Hepatic stellate cell (primary cell): Measurements from ENCODE around the gene MAIP1.
A peak's percentile ranks its signal among the peaks of the same experiment; 100 is the strongest.

ENCODE experiments used
- DNase-seq: peaks from one replicate; pipeline ENCODE4 v3.0.0; 2011; ENCODE audit warnings: low spot score

The MAIP1 gene

DNA sequence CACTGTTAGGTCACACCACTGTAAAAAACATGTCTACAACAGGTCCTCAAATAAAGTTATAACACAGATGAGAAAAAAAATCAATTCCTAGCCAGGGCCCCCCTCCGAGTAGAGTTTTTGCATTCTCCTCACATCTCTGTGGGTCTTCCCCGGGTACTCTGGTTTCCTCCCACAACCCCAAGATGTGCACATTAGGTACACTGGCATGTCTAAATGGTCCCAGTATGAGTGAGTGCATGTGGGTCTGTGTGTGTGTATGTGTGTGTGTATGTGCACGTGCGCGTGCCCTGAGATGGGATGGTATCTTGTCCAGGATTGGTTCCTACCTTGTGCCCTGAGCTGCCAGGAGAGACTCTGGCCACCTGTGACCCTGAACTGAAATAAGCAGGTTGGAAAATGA, 5.0 kb upstream of the MAIP1 start:
- DNase-seq, result no peak

DNA sequence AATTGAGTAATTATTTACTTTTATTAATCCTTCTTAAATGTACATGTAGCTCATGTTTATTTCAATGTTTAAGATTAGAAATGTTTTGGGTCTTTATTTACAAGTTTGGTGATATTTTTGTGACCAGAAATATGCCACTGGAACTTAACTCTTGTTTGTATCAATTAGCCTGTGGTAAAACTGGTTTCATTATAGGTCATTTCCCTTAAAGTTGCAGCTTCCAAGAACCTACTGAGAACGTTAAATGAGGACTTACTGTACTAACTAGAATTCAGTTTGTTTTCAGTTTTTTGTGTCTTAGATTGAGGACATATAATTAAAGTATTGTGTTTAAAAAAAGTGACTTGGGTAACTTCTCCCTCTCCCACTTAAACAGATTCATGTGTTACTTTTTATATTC, 4.4 kb upstream of the MAIP1 start:
- DNase-seq, result no peak

DNA sequence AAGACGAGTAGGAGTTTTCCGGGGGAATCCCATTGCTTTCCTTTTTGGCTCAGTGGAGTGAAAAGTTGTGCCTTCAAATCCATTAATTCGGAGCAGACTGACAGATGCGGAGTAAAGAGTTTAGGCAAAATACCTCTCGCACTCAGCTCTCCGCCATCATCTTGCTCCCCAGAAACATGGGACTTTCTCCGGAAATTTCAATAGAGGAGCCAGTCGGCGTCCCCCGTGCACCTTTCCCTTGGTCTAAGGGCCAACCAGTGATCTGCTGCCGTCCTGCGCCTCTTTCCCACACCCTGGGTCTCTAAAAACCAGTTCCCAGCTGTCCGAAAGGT, 409 bp upstream of the MAIP1 start:
- DNase-seq, result peak; percentile 58

DNA sequence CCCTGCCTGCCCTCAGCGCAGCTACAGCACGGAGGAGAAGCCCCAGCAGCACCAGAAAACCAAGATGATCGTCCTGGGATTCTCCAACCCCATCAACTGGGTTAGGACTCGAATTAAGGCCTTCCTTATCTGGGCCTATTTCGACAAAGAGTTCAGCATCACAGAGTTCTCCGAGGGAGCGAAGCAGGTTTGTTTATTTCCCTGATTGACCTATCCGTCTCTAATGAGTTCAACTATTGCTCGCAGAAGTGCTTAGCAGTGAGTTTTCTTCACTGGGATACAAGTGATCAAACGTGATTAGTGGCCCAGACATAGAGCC, 639 bp downstream of the MAIP1 start:
- DNase-seq, result no peak

DNA sequence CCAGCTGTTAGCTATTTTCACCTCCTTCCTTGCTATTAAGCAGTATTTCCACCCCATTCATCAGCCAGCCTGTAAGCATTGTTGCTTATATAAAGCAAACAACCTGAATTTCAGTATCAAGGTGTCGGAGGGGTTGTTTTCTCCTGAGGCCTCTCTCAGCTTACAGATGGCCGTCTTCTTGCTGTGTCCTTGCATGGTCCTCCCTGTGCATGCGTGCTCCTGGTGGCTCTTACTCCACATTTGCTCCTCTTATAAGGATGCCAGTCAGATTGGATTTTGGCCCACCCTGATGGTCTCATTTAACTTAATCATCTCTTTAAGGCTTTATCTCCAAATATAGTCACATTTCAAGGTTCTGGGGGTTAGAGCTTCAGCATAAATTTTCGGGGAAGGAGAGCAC, 2.6 kb downstream of the MAIP1 start:
- no peak for DNase-seq

DNA sequence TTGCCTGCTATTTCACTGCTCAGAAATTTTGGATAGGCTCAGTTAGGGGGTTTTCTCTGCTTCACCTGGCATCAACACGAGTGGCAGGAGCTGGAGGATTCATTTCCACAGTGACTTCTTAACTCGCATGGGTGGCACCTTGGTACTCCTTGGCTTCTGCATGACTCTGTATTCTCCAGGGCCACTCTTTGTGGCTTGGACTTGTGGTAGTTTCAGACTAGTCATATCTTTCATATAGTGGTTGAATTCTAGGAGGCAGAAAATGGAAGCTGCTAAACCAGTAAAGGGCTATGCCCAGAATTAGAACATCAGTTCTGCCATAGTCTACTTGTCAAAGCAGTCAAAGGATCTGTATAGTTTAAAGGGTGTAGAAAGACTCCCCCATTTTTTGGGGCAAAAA, 6.8 kb downstream of the MAIP1 start:
- DNase-seq, result no peak

DNA sequence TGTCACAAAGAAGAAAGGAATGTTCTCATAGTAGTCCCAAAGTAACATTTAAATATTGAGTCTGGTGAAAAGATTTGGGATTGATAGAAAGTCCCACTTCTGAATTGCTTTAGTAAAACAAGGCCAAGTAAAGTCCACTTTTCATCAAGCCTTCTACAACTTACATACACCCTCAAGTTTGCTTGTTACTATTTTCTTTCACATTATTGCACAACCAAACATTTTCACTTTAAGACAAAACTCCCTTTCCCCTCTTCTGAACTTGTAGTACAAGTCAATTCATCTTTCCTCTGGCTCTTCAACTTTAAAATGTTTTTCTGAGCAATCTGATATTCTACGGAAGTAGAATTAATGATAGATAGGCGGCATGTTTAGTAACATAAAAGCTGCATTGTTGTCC, 11.0 kb downstream of the MAIP1 start:
- no peak for DNase-seq

DNA sequence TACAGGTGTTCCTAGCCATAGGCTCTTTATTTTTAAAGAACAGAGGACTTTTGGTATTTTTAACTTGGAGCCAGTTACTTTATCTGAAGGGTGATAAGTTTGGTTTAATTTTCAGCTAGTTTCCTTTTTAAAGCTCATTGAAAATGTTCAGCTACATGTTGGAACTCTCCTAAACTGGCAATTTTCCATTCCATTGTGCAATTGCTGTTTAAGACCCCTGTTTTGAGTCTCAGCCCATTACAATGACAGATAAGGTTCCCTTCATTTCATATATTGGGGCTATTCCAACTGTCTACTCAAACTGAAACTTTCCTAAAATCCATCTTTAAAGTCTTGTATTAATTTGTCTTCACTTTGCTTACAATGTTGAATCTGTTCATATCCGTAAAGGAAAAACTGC, 11.6 kb downstream of the MAIP1 start:
- no peak for DNase-seq

DNA sequence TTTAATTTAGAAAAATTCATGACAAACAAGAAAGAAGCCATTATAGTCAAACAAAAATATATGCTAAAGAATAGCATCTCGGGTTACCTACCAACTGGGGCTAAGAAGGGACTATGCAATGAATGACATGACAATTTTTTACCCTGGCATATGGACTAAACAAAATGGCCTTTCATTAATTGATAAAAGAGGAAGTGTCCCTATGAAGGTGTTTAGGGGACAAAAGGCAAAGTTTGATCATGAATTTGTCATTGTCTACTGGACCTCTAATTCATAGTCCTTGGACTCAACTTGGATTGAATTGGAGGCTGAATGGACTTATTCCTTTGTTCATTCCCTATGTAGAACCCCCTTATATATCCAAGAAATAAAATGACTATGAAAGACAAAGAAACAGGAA, 12.7 kb downstream of the MAIP1 start:
- DNase-seq, result no peak

DNA sequence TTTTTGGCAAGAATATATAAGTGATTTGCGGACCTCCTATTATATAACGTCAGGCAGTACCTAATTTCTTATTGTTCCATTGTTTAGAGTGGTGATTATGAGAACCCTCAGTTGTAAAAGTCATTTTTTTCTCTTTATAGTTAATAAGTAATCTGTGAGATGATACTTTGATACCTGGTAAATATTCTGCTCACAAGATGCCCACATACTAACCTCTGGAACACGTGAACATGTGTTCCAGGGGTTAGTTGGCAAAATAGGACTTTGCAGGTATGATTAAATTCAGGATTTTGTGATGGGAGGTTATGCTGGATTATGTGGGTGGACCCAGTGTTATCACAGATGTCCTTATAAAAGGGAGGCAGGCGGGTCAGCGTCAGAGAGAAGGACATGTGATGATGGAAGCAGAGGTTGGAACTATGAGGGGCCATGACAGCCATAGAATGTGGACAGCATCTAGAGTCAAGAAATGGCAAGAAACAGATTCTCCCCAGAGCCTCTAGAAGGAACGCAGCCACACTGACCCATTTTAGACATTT, 16.8 kb downstream of the MAIP1 start:
- no peak for DNase-seq

DNA sequence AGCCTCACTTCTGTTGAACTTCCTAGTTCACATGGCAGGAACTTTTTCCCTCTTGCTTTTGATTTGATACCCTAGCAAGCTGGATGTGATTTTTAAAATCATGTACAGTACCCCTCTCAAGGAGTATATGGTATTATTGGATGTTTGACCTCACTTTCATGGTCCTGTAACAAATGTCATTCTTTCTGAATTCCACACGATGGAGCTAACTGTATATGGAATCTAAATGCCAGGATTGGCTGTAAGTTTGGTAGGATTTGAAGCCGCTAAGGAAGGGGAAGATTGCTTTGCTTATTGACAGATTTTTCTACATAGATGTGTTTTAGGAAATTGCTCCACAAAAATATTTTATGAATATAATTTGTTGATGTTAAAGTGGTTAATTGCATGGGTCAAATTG, 18.3 kb downstream of the MAIP1 start:
- DNase-seq, result peak; percentile 12

DNA sequence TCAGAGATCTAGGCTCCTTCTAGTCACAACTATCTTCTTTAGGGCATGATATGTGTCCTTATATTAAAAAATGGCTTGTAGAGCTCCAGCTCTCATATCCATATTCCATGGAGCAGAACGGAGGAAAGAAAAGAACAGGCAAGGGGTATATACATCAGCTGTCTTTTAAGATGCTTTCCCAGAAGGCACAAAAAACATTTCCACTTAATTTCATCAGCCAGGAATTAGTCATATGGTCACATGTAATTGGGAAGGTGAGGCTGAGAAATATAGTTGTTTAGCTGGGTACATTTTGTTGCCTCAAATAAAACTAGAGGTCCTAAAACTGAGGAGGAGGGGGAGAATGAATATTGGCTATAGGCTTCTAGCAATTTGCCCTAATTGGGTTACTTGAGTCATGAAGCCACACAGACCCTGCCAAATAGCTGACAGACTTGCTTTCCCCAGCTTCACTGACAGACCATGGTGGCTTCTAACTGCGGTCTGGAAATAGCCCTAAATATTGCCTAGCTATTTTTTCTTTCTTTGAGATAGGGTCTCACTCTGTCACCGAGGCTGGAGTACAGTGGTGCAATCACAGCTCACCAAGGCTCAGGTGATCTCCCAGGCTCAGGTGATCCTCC, 20.0 kb downstream of the MAIP1 start:
- DNase-seq, result no peak

DNA sequence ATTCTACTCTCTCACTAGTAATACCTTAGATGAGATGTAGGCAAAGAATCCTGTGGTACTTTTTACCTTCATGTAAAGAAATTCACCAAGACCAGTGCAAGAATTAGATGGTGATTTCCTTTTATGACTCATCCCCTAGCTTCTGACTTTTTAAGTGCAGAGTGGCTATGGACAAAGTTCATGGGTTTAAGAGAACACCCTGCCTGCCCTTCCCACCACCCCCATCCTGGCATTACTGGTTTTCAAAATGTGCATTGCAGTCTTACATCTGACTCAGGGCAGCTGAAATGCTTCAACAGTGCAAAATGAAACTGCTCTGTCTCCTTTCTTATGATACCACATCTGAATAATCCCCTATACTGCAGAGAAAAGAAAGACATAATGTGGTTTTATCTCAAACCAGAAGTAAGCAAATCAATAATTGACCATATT, 22.6 kb downstream of the MAIP1 start:
- no peak for DNase-seq

DNA sequence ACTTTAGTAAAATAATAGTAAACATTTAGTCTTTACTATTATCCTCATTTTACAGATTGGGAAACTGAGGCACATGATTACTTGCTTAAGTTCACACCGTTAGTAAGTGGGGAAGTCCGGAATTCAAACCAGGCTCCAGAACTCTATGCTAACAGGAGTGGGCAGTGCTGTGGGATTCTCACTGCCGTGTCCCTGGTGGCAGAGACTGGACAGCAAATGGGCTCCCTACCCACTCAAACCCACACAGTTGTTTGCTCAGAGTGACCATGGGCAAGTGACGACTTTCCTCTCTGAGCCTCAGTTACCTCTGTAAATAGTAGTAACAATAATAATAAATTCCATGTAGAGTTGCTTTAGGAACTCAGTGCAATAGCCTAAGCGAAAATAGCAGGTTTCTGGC, 24.0 kb downstream of the MAIP1 start:
- no peak for DNase-seq

DNA sequence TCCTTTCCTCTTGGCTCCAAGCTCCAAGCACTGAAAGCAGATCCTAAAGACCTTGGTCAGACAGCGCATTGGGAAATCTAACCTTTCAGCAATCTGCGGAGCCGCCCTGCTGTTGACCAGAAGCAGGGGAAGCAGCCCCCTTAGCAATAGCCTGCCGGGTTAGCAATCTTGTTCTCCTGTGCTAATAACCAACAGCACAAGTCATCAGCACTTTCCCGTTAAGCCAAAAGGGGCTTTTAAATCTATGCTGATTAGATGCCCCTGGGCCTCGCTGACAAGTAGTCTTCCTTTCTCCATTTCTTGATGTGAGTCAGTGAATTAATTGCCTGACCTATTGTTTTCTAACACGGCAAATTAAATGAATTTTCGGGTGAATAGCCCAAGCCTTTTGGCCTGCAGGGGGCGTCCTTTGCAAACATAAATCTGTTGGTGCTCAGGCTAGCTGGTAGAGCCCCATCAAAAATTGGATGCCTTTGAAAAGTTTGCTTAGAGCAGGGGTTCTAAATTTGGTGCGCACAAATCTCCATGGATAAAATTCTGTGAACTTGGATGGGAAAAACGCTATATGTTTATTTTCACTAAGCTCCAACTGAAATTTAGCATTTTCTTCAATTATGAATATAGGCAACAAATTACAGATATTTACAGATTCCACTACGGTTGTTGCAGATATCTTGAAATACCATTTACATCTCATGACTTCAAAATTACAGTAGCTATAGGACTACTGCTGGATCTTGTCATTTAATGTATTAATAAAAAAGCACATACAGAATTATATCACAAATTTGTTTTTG, 24.6 kb downstream of the MAIP1 start:
- DNase-seq, result peak; percentile 27

DNA sequence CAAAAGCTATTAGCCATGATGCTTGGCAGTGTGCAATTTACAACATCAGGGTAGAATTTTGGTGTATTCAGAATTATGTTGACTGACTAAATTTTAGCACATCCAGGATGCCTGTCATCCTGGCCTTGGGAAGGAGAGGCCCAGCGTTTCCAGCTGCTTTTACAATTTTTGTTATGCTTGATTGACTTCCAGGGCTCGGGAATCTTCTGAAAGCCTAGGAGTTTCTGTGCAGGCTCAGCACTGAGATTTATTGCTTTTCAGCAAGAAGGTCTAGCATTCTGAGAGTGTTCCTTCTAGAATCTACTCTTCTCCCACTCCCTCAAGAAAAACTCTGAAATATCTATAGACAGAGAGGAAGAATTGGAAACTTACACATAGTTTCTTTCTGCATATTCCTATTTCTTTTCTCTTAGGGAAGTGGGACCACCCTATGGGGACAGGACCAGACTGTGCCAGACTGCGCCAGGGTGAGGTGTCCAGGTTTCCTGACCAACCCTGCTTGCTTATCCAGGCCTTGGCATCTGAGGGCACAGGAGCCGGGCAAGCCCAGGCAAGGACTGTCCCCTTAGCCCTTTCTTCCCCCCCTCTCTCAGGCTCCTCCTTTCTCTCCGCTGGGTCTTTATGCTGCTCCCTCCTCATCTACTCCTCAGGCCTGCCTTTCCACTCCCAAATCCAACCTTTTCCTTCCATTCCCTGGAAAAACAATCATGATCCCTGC, 26.9 kb downstream of the MAIP1 start:
- no peak for DNase-seq

DNA sequence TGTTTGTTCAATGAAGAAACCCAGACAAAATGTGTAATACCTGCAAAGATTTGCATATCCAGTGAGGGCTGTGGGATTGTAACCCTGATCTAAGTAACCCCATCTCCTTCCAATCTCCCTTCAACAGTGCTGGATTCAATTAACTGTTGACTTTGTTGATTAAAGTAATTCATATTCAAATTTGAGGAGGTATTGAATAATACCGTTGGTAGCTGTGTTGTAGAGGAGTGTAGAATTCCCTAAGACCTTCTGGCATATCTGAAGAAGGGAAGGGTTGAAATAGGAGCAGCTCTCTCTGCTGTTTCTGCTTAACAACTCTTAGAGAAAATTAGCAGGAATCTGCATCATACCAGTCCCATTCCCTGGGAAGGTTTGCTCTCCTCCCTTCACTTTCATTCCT, 28.2 kb downstream of the MAIP1 start:
- DNase-seq, result no peak

DNA sequence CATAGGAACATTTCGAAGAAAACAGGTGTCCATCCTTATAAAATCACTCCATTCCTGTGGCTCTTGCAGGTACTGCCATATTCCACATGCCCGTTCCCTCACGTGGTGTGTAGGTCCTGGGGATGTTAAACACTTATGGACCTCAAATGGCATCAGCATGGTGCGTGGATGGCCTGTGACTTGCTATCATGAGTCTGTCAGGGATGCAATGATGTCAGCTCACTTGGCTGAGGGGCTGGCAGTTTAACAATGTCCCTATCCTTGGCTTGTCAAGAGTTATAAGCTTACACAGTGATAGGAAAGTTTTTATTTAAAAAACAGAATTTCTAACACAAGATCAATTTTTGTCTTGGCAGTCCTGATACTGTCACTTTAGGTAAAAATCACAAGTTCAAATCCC, 28.8 kb downstream of the MAIP1 start:
- DNase-seq, result no peak

DNA sequence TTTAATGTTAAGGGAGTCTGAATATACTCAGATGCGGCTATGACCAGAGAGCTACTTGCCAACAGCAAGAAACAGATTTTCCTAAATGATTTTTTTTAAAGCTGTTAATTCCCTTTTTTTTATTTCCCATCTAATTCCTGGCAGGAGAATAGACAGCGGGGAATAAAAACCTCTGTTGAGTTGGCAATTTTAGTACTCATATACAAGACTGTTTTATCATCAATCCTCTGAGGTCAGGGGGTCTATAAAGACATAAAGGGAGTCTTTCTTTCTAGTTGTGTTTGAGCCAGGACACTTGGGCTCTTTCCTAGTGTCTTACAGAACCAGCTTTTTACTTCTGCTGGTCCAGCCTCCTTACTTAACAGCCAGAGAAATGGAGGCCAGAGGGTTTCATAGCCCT, 29.4 kb downstream of the MAIP1 start:
- no peak for DNase-seq

DNA sequence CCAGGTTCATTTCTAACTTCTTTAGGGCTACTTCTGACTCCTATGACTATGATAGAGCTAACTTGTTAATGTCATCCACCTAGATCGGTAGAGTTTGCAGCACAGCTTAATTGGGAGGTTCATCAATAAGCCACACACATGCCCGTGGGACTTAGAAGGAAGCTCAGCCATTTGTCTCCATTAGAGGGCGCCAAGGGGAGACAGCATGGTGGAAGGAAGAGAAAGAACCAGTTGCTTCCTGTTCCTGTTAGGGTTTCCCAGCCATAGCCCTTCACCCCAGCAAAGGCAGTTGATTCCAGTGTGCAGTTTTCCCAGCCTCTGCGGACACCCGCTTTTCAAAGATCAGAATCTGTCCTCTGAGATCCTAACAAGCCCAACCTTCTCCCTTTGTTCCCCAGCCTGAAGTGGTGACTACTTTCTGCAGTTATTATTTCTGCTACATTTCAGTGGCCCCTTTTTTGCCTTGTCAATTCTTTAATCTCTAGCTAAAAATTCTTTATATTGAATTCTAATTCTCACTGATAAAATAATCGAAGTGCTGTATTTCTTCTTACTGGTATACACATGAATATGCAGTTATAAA, 30.3 kb downstream of the MAIP1 start:
- DNase-seq, result peak; percentile 20

DNA sequence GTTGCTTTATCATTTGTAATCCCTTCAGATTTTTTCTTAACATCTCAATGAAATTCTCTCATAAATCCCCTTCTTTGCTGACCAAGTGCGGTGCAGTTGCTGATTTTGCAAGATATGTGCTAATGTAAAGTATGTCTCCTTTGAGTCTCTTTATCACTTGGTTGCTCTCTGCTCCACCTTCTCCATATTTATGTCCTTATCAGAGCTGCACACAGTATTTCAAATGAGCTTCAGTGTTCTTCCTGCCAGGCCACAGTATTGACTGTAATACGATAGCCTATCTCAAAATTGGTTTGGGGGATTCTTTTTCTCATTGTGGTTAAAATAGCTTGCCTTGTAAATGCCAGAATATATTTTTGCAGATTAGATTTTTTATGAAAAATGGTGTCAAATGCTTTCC, 32.2 kb downstream of the MAIP1 start:
- no peak for DNase-seq

DNA sequence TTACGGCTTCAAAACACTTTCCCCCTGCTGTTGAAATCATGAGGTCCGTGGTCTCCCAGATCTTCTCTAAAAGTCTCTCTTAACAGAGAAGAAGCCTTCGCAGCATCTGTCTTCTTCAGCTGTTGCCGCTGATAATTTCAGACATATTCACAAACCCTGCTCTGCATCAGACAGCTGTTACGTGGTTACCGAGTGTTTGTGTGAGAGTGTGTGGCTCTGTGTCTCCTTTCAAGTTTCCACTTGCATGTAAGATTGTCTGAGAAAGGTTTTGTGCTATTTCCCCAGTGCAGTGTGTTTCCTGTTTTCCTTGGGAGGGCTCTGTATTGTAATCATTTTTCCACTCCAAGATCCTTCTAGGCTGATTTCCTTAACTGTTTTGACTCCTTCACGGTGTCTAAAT, 32.8 kb downstream of the MAIP1 start:
- DNase-seq, result no peak

DNA sequence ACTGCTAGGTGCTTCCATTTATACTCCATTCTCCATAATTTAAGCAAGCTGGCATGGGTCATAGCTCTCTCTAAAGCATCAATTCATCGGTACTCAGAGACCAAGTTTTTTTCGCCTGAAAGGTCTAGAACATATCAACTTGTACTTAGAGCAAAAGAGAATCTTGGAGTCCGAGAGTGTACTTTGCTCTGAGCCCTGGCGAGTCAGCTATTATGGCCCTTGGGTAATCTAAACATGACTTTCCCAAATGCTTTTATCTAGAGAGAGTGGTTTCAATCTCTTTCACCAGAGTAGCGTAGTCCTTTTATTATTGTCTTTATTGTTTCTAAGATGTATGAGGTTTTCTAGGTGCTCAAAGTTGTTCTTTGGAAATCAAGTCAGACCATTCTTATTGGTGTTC, 34.4 kb downstream of the MAIP1 start:
- DNase-seq, result no peak
